ENCODE data around the gene APOE. TPM values are rescaled to one million over a fixed set of nuclear protein-coding genes. Genes with fewer than 3 reads are reported as not detected.

Gene APOE
- polyA plus RNA-seq, 2 of the 4 experiments (the other 2 are of a cell fraction): 12.5 to 31.9 TPM

- Histone ChIP-seq H3K9me3 (no peaks in the 10 kb centered on the region), H3K4me1 (no peaks in the 10 kb centered on the region), H3K4me2 (no peak overlapping the region), H3K27ac (no peak overlapping the region), H3K4me3 (no peak overlapping the region)
- POLR2A ChIA-PET: no interaction called here
- no peak for TF ChIP-seq TP53 (CRISPR knock-in tag; IDR thresholded peaks at IDR 0.05)
- FAIRE-seq (no peak), DNase-seq (ENCODE audit: low read depth in 1 of 2, low spot score in 1 of 2) (no peak), ATAC-seq (no peak)
- WGBS (ENCODE audit: missing lambda C conversion rate): 94% methylated on average over 14 of the region's 14 CpGs
- CTCF ChIA-PET: interaction anchor here (0.7 to 2.9 kb wide), 4 partner anchors 14 to 88 kb away, joined by 3 to 8 read pairs (median 6); no protein-coding TSS in a partner anchor
These were observed 33.8 kb upstream of the APOE start for GRCh38 chr19:44871809-44872208.

GRCh38 chr19:44872661-44873060, 32.9 kb upstream of the APOE start:
- no peaks in the 10 kb centered on the region for H3K4me1 ChIP-seq
- CTCF ChIA-PET: interaction anchor here (1.0 to 2.9 kb wide), 5 partner anchors 11 to 89 kb away, joined by 3 to 8 read pairs (median 5); no protein-coding TSS in a partner anchor
- TF ChIP-seq MYC (IDR thresholded peaks at IDR 0.05; ENCODE audit: borderline replicate concordance, low read length): no peak
- no peak for TF ChIP-seq TFCP2L1 (CRISPR knock-in tag; IDR thresholded peaks at IDR 0.05)
- no peak for TF ChIP-seq HOXB5 (CRISPR knock-in tag; IDR thresholded peaks at IDR 0.05)
- no peak for TF ChIP-seq PHF8 (IDR thresholded peaks at IDR 0.05; ENCODE audit: borderline replicate concordance, low read depth)
- TF ChIP-seq CTCF (IDR thresholded peaks at IDR 0.05): no peak
- TF ChIP-seq ZNF302 (CRISPR knock-in tag; IDR thresholded peaks at IDR 0.05): no peak
- TF ChIP-seq EHF (CRISPR knock-in tag; IDR thresholded peaks at IDR 0.05): no peak
- no peak for TF ChIP-seq JUN (IDR thresholded peaks at IDR 0.05)
- no peak for TF ChIP-seq MAFK (IDR thresholded peaks at IDR 0.05; ENCODE audit: partially characterized antibody)
- no peak for TF ChIP-seq POLR2A (IDR thresholded peaks at IDR 0.05; ENCODE audit: low read length)
- TF ChIP-seq RAD21 (conservative IDR thresholded peaks at IDR 0.05 in 1 of 2, IDR thresholded peaks at IDR 0.05 in 1 of 2): no peak
- no peak for TF ChIP-seq NR3C1 (IDR thresholded peaks at IDR 0.05)
- TF ChIP-seq BHLHE40 (IDR thresholded peaks at IDR 0.05; ENCODE audit: low read depth, low read length): no peak
- no peak for TF ChIP-seq MAX (IDR thresholded peaks at IDR 0.05)
- no peak for TF ChIP-seq HOXB13 (CRISPR knock-in tag; IDR thresholded peaks at IDR 0.05; ENCODE audit: low read depth)
- no peak for TF ChIP-seq KDM1A (IDR thresholded peaks at IDR 0.05; ENCODE audit: low read depth)
- no peak for TF ChIP-seq HES2 (IDR thresholded peaks at IDR 0.05)
- no peak for TF ChIP-seq MAZ (IDR thresholded peaks at IDR 0.05; ENCODE audit: borderline replicate concordance, low read depth, low read length)
- TF ChIP-seq NFE2L2 (conservative IDR thresholded peaks at IDR 0.05; ENCODE audit: low read length): no peak
- ATAC-seq (no peak), DNase-seq (ENCODE audit: low read depth in 1 of 2, low spot score in 1 of 2) (no peak), FAIRE-seq (no peak)
- no peak overlapping the region for H3K4me2 ChIP-seq
- H3K27ac ChIP-seq: no peak overlapping the region
- H3K4me3 ChIP-seq: no peak overlapping the region
- POLR2A ChIA-PET: no interaction called here
- 67% methylated on average over 4 of the region's 4 CpGs for WGBS (ENCODE audit: missing lambda C conversion rate)
- H3K9me3 ChIP-seq: no peaks in the 10 kb centered on the region

GRCh38 chr19:44874317-44874716, 31.3 kb upstream of the APOE start:
- FAIRE-seq (no peak), DNase-seq (ENCODE audit: low read depth in 1 of 2, low spot score in 1 of 2) (no peak), ATAC-seq (no peak)
- POLR2A ChIA-PET: no interaction called here
- H3K4me2 ChIP-seq: no peak overlapping the region
- H3K9me3 ChIP-seq: no peaks in the 10 kb centered on the region
- H3K27ac ChIP-seq: no peak overlapping the region
- no peaks in the 10 kb centered on the region for H3K4me1 ChIP-seq
- TF ChIP-seq NFE2L2 (conservative IDR thresholded peaks at IDR 0.05; ENCODE audit: low read length) (no peak), ZSCAN20 (CRISPR knock-in tag; IDR thresholded peaks at IDR 0.05) (no peak), HEYL (CRISPR knock-in tag; IDR thresholded peaks at IDR 0.05) (no peak), PHF8 (IDR thresholded peaks at IDR 0.05; ENCODE audit: borderline replicate concordance, low read depth) (no peak), RAD21 (conservative IDR thresholded peaks at IDR 0.05 in 1 of 2, IDR thresholded peaks at IDR 0.05 in 1 of 2) (no peak), ZFP36 (IDR thresholded peaks at IDR 0.05; ENCODE audit: borderline replicate concordance, partially characterized antibody) (no peak), REST (IDR thresholded peaks at IDR 0.05) (no peak)
- CTCF ChIA-PET: interaction anchor here (0.7 to 1.6 kb wide), 4 partner anchors 10 to 30 kb away, joined by 3 to 4 read pairs (median 4); no protein-coding TSS in a partner anchor
- WGBS (ENCODE audit: missing lambda C conversion rate): 89% methylated on average over 16 of the region's 16 CpGs
- no peak overlapping the region for H3K4me3 ChIP-seq
